Effector CD4-positive, alpha-beta T cell (primary cell): ENCODE results near the gene ZNF714.

Experiments
- DNase-seq: peaks from one replicate; pipeline ENCODE4 v3.0.0-alpha.2; 2020
- total RNA-seq: gene quantifications from one replicate; lab custom pipeline; 2026; lab: John Stamatoyannopoulos, UW

The ZNF714 gene
- 25.7 reads per million, percentile 52 among the genes with 10 or more reads in this experiment for total RNA-seq

DNA sequence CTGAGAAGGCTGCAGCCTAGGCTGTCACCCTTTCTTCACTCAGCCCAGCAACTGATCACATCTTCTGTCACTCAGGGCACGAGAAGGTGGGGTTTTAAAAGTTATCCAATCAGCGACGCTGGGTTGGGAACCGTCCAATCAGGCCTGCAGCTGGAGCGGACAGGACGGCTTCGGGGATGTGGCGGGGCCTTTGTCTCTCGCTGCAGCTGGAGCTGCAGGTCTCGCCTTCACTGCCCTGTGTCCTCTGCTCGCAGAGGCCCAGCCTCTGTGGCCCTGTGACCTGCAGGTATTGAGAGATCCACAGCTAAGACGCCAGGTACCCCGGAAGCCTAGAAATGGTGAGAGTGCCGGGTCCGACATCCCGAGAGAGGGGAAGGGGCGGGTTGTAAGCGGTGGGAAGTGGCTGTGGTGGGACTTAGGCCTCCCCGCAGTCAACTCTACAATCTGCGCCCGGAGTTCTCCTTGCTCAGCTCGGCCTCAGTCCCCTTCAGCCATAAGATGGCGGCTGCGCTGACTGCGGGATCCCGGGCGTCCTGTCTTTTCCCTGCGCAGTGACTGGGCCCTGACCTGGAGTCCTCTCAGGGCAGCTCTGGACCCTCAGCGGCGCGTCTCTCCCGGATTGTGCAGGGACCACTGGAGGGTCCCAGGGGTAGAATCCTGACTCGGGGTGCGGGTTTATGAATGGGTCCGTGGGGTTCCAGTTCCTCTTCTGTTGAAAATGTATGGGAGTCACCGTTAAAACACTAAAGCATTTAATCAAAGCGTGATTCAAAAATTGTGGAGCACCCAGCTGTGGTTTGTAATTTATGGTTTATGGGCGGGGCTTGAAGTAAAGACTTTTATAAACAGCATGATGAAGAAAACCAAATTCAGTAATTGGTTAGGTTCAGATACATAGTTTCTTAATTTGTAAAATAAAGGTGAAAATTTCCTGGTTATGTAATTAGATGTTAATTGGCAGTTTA is at the start of gene ZNF714:
ZNF714 (plus strand) TSS at position 193 of the 965 bp plus-strand sequence. CDS start 16,066 bp downstream, outside the sequence.
- peak; percentile 74 for DNase-seq

GRCh38 chr19:21045028-21045427 is 37.0 kb upstream of the ZNF714 start:
- DNase-seq: no peak

- no peak for DNase-seq
These were observed 35.5 kb upstream of the ZNF714 start for GRCh38 chr19:21046489-21046888.

DNA sequence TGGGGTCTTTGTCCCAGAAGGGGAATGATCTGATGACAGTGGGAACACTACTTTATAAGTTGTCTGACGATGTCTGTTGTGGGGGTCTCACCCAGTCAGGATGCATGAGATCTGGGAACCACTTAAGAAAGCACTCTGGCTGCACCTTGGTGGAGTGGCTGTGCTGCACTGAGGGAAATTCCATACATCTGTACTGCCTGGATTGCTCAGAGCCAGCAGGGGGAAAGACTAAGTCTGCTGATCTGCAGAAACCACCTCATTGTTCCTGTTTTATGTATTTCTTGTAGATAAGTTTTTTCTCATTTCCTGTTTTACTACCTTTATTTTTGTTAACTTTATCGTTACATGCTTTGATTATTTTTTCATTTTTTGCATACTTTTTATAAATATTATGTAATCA is 34.3 kb upstream of the ZNF714 start:
- no peak for DNase-seq

GRCh38 chr19:21052902-21053301 is 29.1 kb upstream of the ZNF714 start:
- DNase-seq: no peak

- no peak for DNase-seq
These were observed 16.7 kb upstream of the ZNF714 start for GRCh38 chr19:21065336-21065735.

DNA sequence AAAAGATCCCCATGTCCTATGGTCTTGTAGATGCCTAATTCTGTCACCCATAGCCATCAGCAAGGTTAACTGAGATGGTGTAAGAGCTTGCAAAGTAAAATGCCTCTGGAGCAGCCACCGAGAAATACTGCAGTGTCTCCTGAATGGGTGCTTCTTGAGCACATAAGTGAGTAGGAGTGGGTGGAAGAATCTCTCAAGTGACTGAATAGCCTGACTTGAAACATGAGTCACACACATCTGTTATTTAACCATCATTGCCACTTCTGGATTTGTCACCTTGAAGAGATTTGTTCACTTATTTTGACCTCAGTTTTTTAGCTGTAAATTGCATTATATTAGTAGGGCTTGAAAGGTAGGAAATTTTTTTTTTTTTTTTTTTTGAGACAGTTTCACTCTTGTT is 2.3 kb downstream of the ZNF714 start:
- DNase-seq: no peak

- DNase-seq: no peak
These were observed 5.9 kb downstream of the ZNF714 start for GRCh38 chr19:21087871-21088270.

DNA sequence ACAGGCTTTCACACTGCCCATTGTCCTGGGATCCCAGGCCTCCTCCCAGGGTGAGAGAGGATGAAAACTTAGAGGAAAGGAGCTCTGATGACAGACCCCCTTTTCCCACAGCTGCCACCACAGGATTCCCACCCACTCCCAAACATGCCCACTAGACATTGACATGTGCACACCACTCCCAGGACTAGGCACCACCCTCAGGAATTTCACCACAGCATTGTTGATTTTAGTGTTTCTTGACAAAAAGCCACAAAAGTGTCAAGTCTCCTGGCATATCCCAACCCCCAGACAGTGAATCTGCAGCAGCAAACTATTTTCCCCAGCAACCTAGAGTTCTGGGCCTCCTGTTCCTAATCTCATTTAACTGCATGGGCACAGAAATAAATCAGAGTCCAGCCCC is 10.1 kb downstream of the ZNF714 start:
- no peak for DNase-seq

GRCh38 chr19:21094347-21095025 is 12.5 kb downstream of the ZNF714 start:
- no peak for DNase-seq

- no peak for DNase-seq
These were observed 16.3 kb downstream of the ZNF714 start for GRCh38 chr19:21098291-21098690.

DNA sequence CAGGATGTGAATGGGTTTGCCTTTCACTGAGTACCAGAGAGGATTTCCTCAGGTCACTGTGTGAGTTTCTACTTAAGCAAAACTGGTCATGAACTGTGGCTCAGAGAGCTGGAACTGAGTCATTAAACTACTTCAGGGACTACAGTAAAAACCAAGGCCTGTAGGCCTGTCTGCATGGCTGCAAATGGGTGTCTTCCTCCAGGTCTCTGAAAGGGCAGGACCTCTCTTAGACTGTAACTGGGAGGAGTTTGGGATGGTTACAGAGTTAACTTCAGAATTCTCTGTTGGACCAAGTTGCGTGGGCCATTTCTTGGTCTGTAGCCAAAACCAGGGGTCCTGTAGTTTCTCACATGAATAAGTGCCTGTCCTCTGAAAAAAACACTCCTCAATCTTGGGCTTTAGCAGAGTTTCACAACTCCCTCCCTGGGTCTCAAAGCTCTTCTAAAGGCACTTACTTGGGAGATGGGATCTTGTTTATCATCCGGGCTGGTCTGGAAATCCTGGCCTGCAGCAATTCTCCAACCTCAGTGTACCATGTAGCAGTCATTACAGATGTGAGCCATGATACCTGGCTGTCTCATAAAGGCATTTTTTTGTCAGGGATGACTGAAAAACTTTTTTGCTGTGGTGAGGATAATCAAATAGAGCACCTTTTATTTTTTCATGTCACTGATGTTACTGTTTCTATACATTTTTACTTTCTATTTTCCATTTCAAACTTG is 19.7 kb downstream of the ZNF714 start:
- no peak for DNase-seq

DNA sequence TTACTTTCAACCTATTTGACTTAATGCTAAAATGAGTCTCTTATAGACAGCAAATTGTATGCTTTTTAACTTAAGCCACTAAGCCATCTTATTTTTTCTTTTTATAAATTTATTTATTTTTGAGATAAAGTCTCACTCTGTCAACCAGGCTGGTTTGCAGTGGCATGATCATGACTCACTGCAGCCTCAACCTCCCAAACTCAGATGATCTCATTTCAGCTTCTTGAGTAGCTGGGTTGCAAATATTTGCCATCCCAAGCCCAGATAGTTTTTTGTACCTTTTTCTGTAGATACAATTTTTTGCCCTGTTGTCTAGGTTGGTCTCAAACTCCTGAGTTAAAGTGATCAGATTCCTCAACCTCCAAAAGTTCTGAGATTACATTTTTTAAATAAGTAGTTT is 27.1 kb downstream of the ZNF714 start:
- no peak for DNase-seq

DNA sequence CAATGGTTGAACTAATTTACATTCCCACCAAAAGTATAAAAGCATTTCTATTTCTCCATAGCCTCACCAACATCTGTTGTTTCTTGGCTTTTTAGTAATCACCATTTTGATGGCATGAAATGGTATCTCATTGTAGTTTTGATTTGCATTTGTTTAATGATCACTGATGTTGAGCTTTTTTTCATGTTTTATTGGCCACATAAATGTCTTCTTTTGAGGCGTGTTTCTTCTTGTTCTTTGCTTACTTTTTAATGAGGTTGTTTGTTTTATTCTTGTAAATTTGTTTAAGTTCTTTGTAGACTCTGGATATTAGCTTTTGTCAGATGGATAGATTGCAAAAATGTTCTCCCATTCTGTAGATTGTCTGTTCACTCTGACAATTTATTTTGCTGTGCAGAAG is 28.2 kb downstream of the ZNF714 start:
- DNase-seq: no peak

DNA sequence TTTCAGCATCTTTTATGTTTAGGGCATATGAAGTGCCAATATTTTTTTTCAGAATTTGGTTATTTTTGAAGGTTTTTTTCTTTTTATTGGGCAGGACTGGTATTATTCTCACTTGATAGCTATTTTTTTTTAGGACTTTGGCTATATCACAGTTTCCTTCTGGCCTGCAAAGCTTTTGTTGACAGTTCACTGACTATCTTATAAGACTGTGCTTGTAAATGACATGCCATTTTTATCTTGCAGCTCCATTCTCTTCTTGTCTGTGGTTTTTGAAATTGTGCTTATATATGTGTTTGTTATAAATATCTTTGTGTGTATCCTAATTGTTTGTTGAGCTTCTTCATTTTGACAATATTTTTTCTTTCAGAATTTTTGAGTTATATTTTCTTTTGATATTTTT is 33.4 kb downstream of the ZNF714 start:
- no peak for DNase-seq

GRCh38 chr19:21117041-21117907 is 35.3 kb downstream of the ZNF714 start:
- no peak for DNase-seq

DNA sequence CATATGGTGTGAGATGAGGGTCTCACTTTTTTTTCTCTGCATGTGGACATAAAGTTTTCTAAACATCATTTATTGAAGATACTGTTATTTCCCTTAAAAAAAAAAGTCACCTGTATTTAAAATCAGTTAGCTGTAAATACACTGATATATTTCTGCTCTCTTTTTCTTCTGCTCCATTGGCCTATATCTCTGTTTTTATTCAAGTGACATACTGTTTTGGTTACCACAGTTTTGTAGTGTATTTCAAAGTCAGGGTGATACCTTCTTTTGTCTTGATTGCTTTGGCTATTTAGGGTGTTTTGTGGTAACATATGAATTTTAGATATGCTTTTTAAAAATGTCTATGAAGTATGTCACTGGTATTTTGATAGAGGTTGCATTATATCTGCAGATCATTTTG is 44.1 kb downstream of the ZNF714 start:
- DNase-seq: no peak

- DNase-seq: no peak
These were observed 45.0 kb downstream of the ZNF714 start for GRCh38 chr19:21127001-21127400.

DNA sequence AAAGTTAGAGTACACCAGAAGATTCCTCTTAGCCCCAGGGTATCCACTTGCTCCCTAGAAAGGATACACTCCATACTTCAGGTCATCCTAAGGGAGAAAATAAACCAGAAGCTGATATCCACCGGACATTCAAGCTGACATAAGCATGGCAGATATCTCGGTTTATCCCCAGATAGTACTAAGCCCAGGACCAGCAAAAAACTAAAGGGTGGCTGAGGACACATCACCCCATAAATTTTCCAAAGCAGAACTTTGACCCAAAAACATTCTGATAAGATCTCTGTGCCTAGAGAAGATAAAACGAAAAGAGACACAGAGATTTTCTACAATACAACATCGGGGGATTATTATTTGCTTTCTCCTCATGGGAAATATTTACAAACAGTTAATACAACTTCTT is 45.9 kb downstream of the ZNF714 start:
- DNase-seq: no peak

GRCh38 chr19:21128901-21129698 is 47.1 kb downstream of the ZNF714 start:
- DNase-seq: no peak

DNA sequence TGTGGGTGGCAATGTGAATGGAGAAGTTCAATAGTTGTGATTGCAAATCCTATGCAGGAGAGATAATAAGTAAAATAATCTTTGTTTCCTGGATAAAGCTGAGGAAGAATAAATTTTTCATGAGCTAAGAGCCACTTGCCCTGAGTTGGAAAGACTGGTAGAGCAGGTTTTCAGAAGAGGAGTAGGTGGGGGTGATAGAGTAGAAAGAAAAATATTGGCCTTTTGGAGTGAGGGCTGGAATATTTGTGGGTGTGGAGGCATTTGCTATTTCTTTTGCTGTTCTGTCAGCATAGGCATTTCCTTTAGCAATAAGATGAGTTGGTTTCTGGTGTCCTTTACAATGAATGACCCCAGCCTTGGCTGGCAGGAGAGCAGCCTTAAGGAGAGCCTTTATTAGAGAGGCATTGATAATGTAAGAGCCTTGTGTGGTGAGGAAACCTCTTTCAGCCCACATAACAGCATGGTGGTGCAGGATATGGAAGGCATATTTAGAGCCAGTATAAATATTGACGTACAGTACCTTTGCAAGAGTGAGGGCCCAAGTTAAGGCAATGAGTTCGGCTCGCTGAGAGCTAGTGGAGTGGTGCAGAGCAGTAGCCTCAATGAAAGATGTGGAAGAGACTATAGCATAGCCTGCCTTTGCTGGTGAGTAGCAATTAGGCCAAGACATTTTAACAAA is 48.2 kb downstream of the ZNF714 start:
- no peak for DNase-seq
